HG02678 (cell line): ENCODE measurements around the gene SEC24B.
"Not testable (repeated sequence)": the region's sequence is repeated elsewhere in the genome, so short reads cannot be mapped to it uniquely, and the experiment has no call there.

Experiments used
- ATAC-seq: cut with Tn5 transposase; IDR thresholded peaks from one replicate; pipeline ENCODE4 v1.9.1; 2021; ENCODE audit warnings: mild to moderate bottlenecking, moderate library complexity; ENCODE audit not compliant: unreplicated experiment

SEC24B gene

DNA sequence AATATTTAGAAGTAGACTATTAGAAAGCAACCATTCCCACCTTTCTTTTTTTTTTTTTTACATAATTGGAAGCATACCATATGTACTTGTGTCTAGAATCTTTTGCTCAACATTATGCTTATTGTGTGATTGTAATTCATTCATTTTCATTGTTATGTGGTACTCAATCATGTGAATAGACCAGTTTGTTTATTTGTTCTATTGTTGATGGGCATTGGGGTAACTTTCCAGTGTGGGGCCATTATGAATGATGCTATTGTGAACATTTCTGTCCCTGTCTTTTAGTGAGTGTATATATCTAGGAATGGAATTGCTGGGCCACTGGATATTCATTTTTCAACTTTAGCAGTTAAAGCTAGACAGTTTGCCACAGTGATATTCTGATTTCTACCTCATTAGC is 63.9 kb downstream of the SEC24B start:
- no peak for ATAC-seq

- ATAC-seq, result no peak
These were observed 65.9 kb downstream of the SEC24B start for GRCh38 chr4:109499513-109499912.

DNA sequence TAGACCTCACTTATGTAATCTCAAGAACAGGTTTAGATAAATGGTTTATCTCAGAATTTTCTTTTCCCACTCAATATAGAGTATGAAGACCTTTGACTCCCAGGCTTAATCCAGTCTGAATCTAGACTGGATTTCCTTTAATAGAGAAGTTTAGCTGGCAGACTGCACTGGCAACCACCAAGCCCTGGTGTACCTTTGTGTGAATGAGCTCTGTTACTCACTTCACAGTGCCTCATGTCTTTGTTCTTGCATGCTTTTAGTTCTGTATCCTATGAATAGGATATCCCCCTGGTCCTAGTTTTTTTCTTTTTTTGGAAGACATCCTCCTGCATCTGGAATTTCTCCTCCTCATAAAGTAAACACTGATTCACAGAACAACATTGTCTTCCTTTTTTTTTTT is 73.3 kb downstream of the SEC24B start:
- no peak for ATAC-seq

GRCh38 chr4:109510687-109511086 is 77.1 kb downstream of the SEC24B start:
- ATAC-seq, result no peak

DNA sequence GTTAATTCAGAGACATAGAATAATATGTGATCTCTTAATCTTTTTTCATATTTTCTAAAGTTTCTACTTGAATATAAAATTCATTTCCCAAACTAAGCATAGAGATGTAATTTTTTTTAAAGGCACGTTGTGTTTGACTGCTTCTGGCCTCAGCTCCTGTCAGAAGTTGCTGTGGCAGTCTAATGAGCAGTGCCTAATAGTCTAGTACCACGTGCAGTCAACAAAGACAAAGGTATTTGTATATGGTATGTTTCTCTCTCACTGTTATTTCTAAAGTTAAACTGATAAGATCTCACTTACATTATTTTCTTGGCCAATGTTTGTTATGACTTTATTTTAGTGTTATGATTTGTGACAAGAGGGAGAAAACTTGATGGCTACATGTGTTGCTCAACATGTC is 77.8 kb downstream of the SEC24B start:
- ATAC-seq, result no peak

- not testable (repeated sequence) for ATAC-seq
These were observed 79.8 kb downstream of the SEC24B start for GRCh38 chr4:109513368-109513767.

DNA sequence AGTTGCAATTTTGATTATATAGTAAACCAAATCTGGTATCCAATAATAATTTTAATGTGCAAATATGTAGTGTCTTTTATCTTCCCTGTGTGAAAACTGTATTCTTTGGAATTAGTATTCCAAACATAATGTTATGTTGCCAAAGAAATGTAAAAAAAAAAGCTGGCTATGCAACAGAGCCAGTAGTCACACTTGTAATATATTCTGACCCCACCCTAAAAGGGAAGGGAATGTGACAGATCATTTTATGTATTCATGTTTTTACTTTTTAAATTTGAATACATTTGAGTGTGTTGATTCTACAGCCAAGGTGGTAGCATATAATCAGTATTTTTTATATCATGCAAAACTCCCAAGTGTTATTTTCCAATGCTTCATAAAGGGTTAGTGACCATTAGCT is 98.6 kb downstream of the SEC24B start:
- no peak for ATAC-seq

DNA sequence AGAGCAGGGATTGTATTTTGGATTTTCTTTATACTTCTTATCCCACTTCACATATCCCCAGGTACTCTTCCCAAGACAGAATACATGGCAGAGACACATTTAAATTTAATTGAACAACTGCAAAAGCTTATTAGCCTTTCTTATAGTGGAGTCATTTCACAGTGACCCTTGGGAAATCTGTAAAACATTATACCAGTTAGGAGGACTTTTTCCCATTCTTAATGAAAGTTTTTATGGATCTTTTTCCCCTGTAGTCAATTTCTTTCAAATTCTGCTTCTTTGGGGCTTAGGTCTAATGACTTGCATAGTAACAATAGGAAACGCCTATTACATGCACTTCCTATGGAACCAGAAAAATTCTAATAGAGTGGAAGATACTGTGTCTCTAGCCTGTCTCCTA is 111.8 kb downstream of the SEC24B start:
- ATAC-seq, result no peak

DNA sequence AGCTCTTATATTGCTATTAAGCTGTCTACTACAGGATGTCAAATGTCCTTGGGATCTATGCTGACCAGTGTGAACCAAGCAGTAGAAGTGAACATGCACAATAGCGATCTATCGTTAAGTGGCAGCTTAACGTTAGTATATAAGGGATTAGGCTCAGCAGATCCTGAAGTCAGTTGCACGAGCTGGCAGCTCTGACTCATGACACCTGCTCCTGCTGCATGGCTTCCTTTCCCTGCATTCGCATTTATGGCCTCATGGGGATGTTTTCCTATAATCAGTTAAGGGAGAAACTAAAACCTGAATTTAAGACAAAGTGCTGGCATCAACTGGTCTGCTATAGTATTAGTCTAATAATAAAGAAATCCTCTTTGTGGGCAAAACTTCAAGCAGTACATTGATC is 113.8 kb downstream of the SEC24B start:
- ATAC-seq, result no peak

- no peak for ATAC-seq
These were observed 115.0 kb downstream of the SEC24B start for GRCh38 chr4:109548655-109549054.

DNA sequence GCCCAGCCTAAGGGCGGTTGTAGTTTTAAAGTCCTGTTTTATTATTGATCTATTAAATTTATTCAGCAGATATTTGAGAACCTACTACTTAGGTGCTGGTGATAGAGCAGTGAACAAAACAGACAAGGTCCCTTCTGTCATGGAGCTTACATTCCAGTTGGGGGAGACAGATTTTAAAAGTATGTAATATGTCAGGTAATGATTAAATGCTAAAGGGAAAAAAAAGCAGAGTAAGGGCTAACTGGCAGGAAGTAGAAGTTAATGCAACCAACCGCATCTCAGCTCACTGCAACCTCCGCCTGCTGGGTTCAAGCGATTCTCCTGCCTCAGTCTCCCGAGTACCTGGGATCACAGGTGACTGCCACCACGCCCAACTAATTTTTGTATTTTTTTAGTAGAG is 118.6 kb downstream of the SEC24B start:
- no peak for ATAC-seq

GRCh38 chr4:109553130-109553529 is 119.5 kb downstream of the SEC24B start:
- no peak for ATAC-seq

- no peak for ATAC-seq
These were observed 121.4 kb downstream of the SEC24B start for GRCh38 chr4:109554971-109555370.

GRCh38 chr4:109557433-109557832 is 123.8 kb downstream of the SEC24B start:
- ATAC-seq, result no peak

DNA sequence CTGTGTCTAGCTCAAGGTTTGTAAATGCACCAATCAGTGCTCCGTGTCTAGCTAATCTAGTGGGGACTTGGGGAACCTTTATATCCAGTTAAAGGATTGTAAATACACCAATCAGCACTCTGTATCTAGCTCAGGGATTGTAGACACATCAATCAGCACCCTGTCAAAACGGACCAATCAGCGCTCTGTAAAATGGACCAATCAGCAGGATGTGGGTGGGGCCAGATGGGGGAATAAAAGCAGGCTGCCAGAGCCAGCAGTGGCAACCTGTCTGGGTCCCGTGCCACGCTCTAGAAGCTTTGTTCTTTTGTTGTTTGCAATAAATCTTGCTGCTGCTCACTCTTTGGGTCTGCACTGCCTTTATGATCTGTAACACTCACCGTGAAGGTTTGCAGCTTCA is 124.5 kb downstream of the SEC24B start:
- ATAC-seq, result not testable (repeated sequence)

DNA sequence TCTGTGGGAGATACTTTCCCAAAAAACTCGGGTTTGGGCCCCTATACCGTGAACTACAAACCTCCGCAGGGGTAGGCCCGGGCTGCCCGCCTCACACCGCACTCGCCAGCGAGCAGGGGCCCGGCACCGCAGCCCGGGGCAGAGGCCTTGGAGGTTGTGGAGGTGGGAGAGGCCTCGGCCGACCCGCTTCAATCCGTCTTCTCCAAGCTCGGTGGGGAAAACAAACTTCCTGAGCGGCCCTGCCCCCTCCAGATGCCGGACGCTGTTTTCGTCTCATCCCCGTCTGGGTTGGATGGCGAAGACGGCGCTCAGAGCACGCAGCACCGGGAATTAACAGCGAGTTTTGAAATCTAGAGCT is 126.0 kb downstream of the SEC24B start:
- peak; percentile 26 for ATAC-seq

DNA sequence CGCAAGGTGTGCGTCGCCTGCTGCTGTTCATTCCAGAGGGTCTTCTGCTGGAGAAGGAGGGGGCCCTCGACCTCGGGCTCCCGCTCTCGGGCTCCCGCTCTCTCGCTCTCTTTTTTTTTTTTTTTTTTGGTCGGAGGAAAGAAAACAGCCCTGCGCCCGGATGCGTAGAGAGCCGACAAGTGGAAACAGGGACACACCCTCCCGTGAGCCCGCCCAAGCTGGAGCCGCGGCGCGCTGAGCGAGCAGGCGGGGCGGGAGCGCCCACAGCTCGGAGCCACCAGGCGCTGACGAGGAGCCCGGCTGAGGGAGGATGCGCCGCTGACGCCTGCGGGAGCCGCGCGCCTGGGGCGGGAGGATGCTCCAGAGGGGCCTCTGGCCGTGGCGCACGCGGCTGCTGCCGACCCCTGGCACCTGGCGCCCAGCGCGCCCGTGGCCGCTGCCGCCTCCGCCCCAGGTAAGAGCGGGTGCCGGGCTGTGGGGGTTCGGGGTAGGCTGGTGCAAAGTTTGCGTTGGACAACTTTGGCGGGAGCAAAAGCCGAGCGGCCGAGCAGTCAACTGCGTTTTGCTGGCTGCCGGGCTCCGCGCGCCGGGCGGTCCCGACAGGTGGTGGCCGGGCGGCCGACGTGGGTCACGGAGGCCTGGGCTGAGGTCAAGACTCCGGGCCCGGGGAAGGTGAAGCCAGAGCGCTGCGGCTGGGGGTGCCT is 126.5 kb downstream of the SEC24B start, which contains the start of gene MCUB:
TSS of gene MCUB (plus strand) at position 264 of the 704 bp plus-strand sequence. CDS start at position 356, 92 bp downstream.
- peak; percentile 91 for ATAC-seq

DNA sequence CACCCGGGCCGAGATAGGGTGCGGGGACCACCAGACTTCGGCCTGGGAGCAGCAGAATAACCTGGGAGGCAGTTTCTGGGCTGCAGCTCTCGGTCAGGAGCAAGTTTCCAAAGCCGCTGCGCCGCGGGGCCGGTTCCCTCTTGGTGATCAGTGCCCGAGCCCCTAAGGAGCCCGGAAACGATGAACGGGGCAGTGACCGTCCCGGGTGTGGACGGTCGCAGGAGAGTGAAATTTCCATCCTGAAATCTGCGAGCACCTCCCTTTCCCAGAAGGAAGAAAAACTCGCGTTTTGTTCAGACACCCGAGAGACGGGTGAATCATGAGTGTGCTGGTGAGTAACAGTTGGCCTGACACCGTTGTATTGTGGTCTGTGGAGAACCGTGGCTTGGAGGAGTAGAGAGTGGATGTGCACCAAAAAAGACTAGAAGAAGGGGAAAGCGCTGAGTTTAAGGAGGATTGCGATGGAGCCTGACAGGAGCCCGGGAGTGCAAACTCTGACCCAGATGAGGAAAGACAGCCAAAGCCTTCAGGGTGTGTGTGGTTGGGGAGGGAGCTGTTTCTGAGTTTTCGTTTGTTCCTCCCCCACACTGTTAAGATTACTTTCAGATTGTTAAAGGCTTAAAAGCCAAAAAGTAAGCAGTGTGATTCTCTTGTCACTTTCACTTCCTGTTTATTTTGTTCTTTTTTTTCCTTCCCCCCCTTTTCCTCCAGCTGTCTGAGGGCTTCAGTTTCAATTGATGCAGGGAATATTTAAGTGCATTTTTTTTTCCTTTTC is 127.3 kb downstream of the SEC24B start:
- ATAC-seq, result peak; percentile 66

DNA sequence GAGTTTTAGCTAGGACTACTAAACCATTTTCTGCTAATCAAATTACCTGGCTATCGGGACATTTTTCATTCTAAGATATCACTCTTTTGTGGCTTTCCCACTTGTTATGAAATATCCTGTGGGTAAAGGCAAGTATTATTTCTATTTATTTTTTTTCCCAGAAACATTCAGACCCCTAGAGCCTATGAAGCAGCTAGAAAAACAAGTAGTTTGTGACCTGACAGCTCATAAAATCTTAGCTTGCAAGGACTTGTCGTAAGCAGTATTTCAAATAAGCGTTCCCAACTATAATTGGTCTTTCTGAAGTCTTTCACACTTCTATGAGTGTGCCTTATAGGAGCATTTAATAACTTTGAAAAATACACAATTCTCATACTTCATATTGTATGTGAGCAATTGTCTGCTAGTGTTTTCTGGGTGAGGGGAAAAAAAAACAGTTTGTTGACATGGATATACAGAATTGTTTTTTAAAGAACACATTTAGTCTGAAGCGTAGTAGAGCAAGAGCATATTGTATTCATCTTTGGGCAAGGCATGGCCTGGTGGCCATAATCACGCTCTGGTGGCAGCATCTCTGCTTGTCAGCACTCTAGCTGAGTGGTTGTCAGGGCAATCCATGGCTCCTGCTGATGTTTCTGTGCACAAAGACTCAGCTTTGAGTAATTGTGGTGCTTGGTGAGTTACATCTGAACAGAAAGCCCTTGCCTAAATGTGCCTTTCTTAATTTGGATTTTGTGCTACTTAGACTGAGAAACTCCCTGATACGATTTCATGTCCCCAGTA is 129.0 kb downstream of the SEC24B start:
- ATAC-seq, result no peak

- ATAC-seq, result no peak
These were observed 137.9 kb downstream of the SEC24B start for GRCh38 chr4:109571494-109571893.

- ATAC-seq, result no peak
These were observed 138.5 kb downstream of the SEC24B start for GRCh38 chr4:109572154-109572553.

DNA sequence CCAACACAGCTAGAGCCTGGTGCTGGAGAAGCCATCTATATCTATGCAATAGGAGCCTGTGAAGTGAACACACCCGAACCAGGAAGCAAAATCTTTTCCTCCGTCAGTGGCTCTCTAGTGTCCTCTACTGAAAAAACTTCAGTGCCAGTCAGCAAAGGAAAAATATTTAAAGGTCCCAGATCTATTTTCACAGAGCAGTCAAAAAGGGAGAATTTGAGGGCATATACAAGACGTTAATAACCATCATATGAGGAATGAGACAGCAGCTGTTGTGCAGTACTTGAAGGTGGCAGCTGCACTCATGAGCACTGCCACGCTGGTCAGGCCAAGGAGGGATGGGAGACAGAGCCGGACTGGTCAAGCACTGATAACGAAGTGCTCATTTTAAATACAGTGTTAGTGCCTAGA is 140.8 kb downstream of the SEC24B start:
- ATAC-seq, result no peak
